GM19035 (cell line): ENCODE measurements around the gene ARHGEF2.

Experiments
- ATAC-seq: cut with Tn5 transposase; IDR thresholded peaks from one replicate; pipeline ENCODE4 v1.9.1; 2021; ENCODE audit not compliant: unreplicated experiment

Gene ARHGEF2

DNA sequence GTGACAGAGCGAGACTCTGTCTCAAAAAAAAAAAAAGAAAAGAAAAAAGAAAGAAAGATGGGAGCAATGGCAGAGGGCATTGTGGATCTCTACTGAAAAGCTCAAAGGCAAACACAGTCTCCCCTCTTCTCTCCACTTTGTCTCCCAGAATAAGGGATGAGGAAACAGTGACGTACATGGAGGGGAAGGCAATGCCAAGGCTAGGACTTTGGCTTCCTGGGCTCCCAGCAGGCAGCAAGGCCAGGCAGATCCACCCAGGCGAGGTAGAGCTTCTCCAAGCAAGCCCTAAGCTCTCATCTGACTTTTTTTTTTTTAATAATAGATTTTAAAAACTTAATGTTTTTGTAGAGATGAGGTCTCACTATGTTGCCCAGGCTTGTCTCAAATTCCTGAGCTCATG lies 4.6 kb downstream of the ARHGEF2 start:
- ATAC-seq = no peak

DNA sequence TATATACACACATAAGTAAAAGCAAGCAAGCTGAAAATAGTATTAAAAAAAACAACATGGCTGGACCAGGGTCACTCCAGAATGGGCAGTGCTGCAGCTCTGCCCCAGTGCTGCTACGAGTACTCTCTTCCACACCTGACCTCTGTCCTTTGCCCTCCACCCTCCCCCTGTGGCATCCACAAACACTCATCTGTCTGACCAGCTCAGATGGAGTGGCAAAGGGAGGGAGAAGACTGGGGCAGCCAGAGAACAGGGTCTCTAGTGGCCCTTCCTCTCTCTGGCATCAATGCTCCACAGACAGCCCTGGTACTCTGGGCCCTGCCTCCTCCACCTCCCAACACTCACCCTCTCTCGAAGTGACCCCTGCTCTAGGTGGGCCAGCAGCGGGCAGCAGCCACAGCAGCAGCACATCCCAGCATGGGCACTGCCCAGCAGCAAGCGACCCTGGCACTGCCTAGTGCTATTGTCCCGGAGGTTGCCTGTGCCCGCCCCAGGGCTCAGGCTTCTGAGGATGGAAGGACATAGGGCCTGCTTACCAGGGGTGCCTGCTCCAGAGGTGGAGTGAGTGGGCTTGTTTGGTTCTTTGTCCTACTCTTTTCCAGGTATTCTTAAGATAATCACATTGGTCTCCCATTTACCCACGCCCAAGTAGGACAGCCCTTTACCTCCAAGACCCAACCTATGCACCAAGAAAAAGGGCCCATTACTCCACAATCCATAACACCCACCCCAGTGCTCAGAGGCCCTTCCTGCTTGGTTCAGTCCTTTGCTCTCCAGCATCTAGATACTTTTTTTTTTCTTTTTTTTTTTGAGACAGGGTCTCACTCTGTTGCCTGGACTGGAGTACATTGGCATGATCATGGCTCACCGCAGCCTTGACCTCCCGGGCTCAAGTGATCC lies 6.2 kb downstream of the ARHGEF2 start:
- ATAC-seq = no peak

- ATAC-seq = peak; percentile 62
These were observed 7.7 kb downstream of the ARHGEF2 start for GRCh38 chr1:155970531-155971167.

- no peak for ATAC-seq
These were observed 9.0 kb downstream of the ARHGEF2 start for GRCh38 chr1:155969377-155969791.

DNA sequence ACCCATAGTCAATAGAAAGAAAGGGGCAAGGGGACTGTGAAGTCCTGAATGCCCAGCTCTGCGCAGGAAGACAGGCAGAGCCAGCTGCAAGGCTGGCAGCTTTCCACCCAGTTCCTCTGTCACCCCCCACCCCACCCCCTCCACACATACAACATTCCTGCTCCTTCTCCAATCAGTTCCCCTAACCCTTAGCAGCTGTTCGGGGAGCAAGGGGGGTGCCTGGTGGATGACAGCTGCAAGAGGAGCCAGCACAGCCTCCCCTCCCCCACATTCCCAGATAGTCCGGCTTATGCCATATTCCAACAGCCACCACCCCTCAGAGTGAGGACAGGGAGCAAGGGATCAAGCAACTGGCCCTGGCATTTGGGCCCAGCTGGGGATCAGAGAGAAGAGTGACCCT lies 9.7 kb downstream of the ARHGEF2 start:
- ATAC-seq = no peak

DNA sequence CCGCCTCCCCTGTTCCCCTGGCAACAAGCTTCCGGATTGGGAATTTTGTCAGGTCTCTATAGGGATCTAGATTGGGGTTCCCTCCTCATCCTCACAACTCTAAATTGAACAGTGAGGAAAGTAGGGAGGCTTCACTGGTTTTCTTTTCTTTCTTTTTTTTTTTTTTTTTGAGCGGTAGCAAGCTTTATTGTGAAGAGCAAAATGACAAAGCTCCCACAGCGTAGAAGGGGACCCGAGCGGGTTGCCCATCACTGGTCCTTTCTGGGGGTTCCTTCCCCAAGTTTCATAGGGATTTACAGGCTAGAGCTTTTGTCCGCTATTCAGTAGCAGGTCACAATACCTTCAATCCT lies 10.3 kb downstream of the ARHGEF2 start:
- ATAC-seq = no peak

- ATAC-seq = no peak
These were observed 10.9 kb downstream of the ARHGEF2 start for GRCh38 chr1:155967341-155968050.

GRCh38 chr1:155966750-155967149 lies 11.6 kb downstream of the ARHGEF2 start:
- ATAC-seq = no peak

- ATAC-seq = no peak
These were observed 12.2 kb downstream of the ARHGEF2 start for GRCh38 chr1:155966135-155966534.

DNA sequence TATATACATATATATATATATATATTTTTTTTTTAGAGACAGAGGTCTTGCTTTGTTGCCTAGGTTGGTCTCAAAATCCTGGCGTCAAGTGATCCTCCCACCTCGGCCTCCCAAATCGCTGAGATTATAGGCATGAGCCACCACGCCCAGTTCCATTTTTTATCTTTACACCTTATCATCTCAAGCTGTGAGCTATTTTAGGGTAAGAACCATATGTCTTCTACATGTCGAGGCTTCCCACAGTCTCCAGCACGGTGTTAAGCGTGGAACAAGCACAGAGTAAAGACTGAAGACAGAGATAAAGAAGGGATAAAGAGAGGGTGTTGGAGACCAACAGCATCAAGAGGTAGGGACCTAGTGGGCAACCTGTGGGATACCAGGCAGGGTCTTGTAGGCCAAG lies 14.2 kb downstream of the ARHGEF2 start:
- no peak for ATAC-seq

GRCh38 chr1:155962599-155963211 lies 15.6 kb downstream of the ARHGEF2 start:
- no peak for ATAC-seq

DNA sequence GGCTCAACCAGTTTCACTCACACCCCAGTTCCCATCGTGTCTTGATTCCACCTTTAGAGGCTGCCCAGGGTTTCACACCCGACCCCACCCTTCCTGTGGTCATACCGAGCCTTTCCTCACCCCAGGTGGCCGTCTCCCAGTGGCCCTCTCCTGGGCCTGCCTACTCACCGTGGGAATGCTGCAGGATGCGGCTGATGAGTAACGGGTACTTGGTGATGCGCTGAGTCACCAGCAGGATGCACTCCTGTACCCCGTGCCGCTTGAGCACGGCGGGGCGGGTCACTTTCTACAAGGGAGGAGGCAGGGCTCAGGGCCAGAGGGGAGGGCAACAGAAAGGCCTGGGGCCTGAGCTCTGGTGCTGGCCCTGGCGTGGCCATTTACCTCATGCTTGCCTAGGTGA lies 16.4 kb downstream of the ARHGEF2 start:
- no peak for ATAC-seq

GRCh38 chr1:155960081-155960745 lies 18.1 kb downstream of the ARHGEF2 start:
- no peak for ATAC-seq

DNA sequence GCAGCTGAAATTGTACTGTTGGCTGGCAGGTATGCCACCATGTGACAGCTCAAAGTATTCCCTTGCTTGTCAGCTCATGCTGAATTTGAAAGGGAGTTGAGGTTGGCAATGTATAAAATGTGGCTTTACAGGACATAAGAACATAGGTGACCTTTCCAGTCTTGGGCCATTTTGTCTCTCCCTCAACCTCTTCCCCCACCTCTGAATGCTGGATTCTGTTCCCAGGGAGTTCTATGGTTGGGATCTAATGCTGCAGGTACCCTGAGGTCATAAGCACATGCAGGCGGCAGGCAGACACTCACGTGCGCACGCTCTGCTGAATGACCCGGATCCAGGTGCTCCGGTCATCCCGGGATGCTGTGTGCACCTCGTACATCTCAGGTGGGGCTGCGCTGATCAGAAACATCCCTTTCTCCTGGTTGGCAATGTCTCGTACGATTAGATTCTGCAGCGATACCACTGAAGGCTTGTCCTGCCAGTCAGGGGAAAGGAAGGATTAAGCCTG lies 20.9 kb downstream of the ARHGEF2 start:
- ATAC-seq = no peak

GRCh38 chr1:155954645-155955044 lies 23.7 kb downstream of the ARHGEF2 start:
- ATAC-seq = no peak

DNA sequence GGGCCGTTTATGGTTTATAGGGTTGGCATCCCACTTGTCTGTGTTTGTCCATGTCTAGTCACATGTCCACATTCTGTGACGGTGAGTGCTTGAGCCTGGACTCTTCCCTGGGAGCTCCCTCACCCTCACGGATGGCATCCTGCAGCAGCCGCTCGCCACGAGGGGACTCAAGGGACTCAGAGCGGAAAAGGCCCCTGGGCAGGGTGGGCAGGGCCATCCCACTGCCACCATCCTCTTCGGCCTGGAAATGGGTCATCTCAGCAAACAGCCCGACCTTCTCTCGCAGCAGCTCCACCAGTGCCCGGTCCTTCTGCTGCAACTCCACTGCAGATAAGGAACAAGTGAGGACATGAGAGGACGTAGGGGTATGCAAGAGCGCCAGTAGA lies 25.8 kb downstream of the ARHGEF2 start:
- no peak for ATAC-seq

DNA sequence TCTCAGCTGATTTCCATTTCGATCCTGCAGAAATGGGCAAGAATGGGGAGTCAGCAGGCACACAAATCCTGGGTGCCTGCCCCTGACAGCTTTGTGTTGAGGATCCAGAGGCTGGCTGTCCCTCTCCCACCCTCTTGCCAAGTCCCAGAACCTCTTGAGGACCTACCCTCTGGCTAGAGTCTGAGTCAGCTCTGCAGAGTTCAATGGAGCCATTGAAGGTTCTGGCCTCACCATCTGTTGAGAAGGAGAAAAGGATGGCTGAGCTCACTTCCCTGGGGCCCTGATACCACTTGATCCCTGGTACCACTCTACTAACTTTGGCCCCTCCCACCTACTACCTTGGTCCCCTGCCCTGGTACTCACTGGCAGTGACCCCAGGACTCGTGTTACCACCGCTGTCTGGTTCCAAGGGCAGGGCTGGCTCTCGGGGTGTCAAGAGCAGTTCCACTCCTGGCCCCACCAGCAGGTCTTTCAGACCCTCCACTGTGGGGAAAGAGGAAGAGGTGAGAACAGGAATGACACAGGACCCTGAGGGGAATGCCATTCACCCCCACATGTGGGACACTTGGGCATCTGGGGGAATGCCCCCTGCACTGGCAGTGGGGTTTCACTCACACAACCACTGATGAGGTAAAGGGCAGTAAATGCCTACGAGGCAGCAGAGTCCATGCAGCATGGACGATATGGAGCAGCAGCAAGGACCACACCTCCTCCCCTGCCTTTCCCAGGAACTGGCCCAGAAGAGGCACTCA lies 26.4 kb downstream of the ARHGEF2 start:
- ATAC-seq = no peak

- ATAC-seq = no peak
These were observed 27.5 kb downstream of the ARHGEF2 start for GRCh38 chr1:155950829-155951228.

- no peak for ATAC-seq
These were observed 30.6 kb downstream of the ARHGEF2 start for GRCh38 chr1:155947741-155948140.

GRCh38 chr1:155947292-155947691 lies 31.1 kb downstream of the ARHGEF2 start:
- no peak for ATAC-seq
